H1 (cell line): ENCODE data around the gene RND2.

Experiments
- CBX5 ChIP-seq: fragments of 300-800, 300-1000 bp; sonication (generic); IDR thresholded peaks from 2 replicates; pipeline ENCODE4 v1.7.1; 2016; ENCODE audit warnings: antibody characterized with exemption, low read length, low read depth
- CEBPB ChIP-seq: IDR thresholded peaks from 2 replicates; pipeline ENCODE4 v1.6.1; 2012; ENCODE audit warnings: low read depth, low read length
- CTCF ChIP-seq, 3 experiments: IDR thresholded peaks; 1 replicate in 2 of 3; 2 replicates in 1 of 3; pipeline versions ENCODE4 v1.5.1 to v1.6.1; 2011; ENCODE audit warnings: low read length in 3 of 3, mild to moderate bottlenecking in 3 of 3, inconsistent platforms in 2 of 3, low read depth in 1 of 3, moderate library complexity in 1 of 3; ENCODE audit not compliant: insufficient read depth in 1 of 3; ENCODE audit errors: control extremely low read depth in 1 of 3
- EZH2 ChIP-seq: fragments of 200-600 bp; sonication (generic); IDR thresholded peaks from 2 replicates; pipeline ENCODE4 v1.7.1; 2012; ENCODE audit warnings: low read depth, mild to moderate bottlenecking, moderate library complexity, low read length, inconsistent platforms; ENCODE audit not compliant: severe bottlenecking
- JUND ChIP-seq: IDR thresholded peaks from 2 replicates; pipeline ENCODE4 v1.6.1; 2011; ENCODE audit warnings: mild to moderate bottlenecking, improper control_type of control experiment, low read length
- MAFK ChIP-seq: IDR thresholded peaks from 2 replicates; pipeline ENCODE4 v1.6.1; 2012; ENCODE audit warnings: low read depth, mild to moderate bottlenecking, improper control_type of control experiment, low read length
- POLR2A ChIP-seq, 2 experiments: IDR thresholded peaks; 1 replicate in 1 of 2; 2 replicates in 1 of 2; pipeline ENCODE4 v1.6.1; 2011; ENCODE audit warnings: low read depth in 2 of 2, low read length in 2 of 2, mild to moderate bottlenecking in 2 of 2; ENCODE audit errors: control extremely low read depth in 1 of 2
- SIN3A ChIP-seq, 2 experiments: IDR thresholded peaks in 1 of 2; conservative IDR thresholded peaks in 1 of 2; 2 replicates each; pipeline ENCODE4 v1.6.1; 2011 to 2012; ENCODE audit warnings: low read length in 2 of 2, improper control_type of control experiment in 1 of 2, low read depth in 1 of 2, mild to moderate bottlenecking in 1 of 2
- YY1 ChIP-seq: IDR thresholded peaks from 2 replicates; pipeline ENCODE4 v1.6.1; 2011; ENCODE audit warnings: low read depth, mild to moderate bottlenecking, low read length
- TF ChIP-seq, protein P1 (sequence below): IDR thresholded peaks from 2 replicates; pipeline ENCODE4 v1.6.1; 2011; ENCODE audit warnings: low read depth, mild to moderate bottlenecking, low read length; ENCODE audit not compliant: insufficient read depth

DNA sequence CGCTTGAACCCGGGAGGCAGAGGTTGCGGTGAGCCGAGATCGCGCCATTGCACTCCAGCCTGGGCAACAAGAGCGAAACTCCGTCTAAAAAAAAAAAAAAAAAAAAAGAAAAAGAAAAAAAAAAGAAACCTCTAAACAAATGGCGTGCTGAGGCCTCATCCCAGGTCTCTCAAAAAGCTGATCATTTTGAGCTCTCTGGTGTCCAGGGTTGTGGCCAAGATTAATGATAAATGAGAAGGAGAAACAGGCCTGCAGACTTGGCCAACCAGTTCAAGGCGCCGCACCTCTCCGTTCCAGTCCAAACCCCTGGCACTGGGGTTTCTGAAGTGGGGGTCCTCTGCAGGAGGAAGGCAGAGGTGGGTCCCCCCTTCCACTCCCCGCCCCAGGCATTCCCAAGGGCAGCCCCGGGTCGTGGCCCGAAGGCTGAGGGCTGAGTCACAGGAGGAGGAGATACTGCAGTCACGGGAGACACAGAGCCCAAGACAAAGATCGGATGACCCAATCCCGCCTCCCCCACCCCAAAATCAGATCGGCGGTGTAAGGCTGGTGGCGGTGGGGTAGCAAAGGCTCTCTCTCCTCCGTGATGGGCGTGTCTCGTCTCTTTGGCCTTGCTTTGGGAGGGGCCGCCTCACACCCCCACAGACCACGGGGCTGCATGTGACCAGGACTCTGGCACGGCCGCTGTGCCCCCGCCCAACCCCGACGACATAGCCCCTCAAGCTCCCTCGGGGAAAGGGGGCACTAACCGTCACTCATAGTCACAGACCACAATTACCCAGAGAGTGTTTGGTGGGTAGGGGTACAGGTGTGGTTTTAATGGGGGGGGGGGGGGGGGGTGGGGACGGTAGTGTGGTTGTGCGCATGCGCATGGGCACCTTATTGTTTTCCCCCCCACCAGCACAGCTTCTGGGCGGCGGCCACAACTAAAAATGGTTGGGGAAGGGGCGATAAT, 4.0 kb upstream of the RND2 start:
- TF ChIP-seq CEBPB (no peak), POLR2A (IDR thresholded peaks at IDR 0.05; ENCODE audit: control extremely low read depth in 1 of 2, low read depth in 2 of 2, low read length in 2 of 2) (peak in 1 of 2 experiments; percentile 73; a peak in 2 of 3 replicates), YY1 (no peak), CTCF (IDR thresholded peaks at IDR 0.05; ENCODE audit: control extremely low read depth in 1 of 3, insufficient read depth in 1 of 3, low read depth in 1 of 3, low read length in 3 of 3) (no peak), EZH2 (no peak), CBX5 (no peak), MAFK (no peak), JUND (no peak), SIN3A (conservative IDR thresholded peaks at IDR 0.05 in 1 of 2, IDR thresholded peaks at IDR 0.05 in 1 of 2; ENCODE audit: low read depth in 1 of 2, low read length in 2 of 2) (no peak)
- TF ChIP-seq, protein P1, sequence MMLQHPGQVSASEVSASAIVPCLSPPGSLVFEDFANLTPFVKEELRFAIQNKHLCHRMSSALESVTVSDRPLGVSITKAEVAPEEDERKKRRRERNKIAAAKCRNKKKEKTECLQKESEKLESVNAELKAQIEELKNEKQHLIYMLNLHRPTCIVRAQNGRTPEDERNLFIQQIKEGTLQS = no peak
